Loucy (cell line): ENCODE measurements around the gene SLC16A6.

Experiments
- EZH2phosphoT487 ChIP-seq: fragments of 200-600 bp; IDR thresholded peaks from 2 replicates; pipeline ENCODE4 v1.6.1; 2018; ENCODE audit warnings: antibody characterized with exemption, mild to moderate bottlenecking, moderate library complexity, borderline replicate concordance
- TF ChIP-seq, protein P1 (sequence below): fragments of 200-600 bp; sonication (generic); conservative IDR thresholded peaks from 2 replicates; pipeline ENCODE4 v1.5.1; 2014; ENCODE audit warnings: mild to moderate bottlenecking, antibody characterized with exemption, low read length

DNA sequence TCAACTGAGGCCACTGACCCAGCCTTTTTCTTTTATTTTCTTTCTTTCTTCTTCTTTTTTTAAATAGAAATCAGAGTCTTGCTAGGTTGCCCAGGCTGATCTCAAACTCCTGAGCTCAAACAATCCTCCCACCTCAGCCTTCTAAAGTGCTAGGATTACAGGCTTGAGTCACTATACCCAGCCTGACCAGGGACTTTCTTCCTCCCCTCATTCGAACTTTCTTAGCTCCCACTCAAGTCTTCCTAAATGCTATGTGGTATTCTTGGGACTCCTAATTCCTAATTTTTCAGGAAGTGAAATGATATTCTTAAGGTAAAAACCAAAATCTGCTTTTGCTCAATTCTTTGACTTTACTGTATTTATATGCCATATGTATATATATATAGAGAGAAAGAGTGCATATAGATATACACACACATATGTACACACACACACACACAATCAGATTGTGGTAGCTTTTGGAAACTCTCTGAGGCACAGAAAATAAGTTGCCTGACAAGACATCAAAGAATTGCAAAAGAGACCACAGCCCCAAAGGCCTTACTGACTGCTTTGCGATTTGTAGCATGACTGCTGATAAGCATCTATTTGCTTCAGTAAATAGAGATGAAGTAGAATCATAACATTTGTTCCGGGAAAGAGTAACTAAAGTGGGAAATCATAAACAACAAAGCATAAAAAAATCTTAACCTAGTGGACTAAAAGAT is 52.6 kb downstream of the SLC16A6 start:
- TF ChIP-seq EZH2phosphoT487 = no peak
- TF ChIP-seq, protein P1, sequence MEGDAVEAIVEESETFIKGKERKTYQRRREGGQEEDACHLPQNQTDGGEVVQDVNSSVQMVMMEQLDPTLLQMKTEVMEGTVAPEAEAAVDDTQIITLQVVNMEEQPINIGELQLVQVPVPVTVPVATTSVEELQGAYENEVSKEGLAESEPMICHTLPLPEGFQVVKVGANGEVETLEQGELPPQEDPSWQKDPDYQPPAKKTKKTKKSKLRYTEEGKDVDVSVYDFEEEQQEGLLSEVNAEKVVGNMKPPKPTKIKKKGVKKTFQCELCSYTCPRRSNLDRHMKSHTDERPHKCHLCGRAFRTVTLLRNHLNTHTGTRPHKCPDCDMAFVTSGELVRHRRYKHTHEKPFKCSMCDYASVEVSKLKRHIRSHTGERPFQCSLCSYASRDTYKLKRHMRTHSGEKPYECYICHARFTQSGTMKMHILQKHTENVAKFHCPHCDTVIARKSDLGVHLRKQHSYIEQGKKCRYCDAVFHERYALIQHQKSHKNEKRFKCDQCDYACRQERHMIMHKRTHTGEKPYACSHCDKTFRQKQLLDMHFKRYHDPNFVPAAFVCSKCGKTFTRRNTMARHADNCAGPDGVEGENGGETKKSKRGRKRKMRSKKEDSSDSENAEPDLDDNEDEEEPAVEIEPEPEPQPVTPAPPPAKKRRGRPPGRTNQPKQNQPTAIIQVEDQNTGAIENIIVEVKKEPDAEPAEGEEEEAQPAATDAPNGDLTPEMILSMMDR = no peak
